Subcutaneous abdominal adipose tissue (tissue), 5 donors: ENCODE measurements around the gene TTLL11.
"Not testable (repeated sequence)": the region's sequence is repeated elsewhere in the genome, so short reads cannot be mapped to it uniquely, and the experiment has no call there.

Source experiments
- H3K27ac ChIP-seq: one replicate; pipeline ENCODE4 v1.7.0; 2013; ENCODE audit warnings: low read depth, mild to moderate bottlenecking, inconsistent platforms, low read length, moderate library complexity
- H3K27me3 ChIP-seq, 5 donors: one replicate each; pipeline ENCODE4 v1.7.0; 2013; ENCODE audit warnings: low read length in 5 of 5, inconsistent platforms in 1 of 5; ENCODE audit not compliant: control insufficient read depth in 5 of 5, insufficient read depth in 4 of 5
- H3K36me3 ChIP-seq, 5 donors: one replicate each; pipeline ENCODE4 v1.7.0; 2013; ENCODE audit warnings: low read length in 5 of 5; ENCODE audit not compliant: control insufficient read depth in 5 of 5, insufficient read depth in 5 of 5
- H3K4me1 ChIP-seq, 5 donors: one replicate each; pipeline ENCODE4 v1.7.0; 2013; ENCODE audit warnings: low read length in 5 of 5, mild to moderate bottlenecking in 3 of 5, moderate library complexity in 1 of 5; ENCODE audit not compliant: control insufficient read depth in 5 of 5, insufficient read depth in 5 of 5
- H3K4me3 ChIP-seq, 5 donors: one replicate each; pipeline ENCODE4 v1.7.0; 2013; ENCODE audit warnings: low read length in 5 of 5, low read depth in 1 of 5
- H3K9ac ChIP-seq, 5 donors: one replicate each; pipeline ENCODE4 v1.7.0; 2013; ENCODE audit warnings: low read length in 5 of 5, mild to moderate bottlenecking in 4 of 5, moderate library complexity in 3 of 5
- H3K9me3 ChIP-seq, 5 donors: one replicate each; pipeline ENCODE4 v1.7.0; 2013; ENCODE audit warnings: low read length in 5 of 5; ENCODE audit not compliant: control insufficient read depth in 5 of 5
- donor health status: healthy.
- donor health status: healthy.
- donor health status: healthy.
- donor health status: healthy.
- donor health status: healthy.

TTLL11 gene

DNA sequence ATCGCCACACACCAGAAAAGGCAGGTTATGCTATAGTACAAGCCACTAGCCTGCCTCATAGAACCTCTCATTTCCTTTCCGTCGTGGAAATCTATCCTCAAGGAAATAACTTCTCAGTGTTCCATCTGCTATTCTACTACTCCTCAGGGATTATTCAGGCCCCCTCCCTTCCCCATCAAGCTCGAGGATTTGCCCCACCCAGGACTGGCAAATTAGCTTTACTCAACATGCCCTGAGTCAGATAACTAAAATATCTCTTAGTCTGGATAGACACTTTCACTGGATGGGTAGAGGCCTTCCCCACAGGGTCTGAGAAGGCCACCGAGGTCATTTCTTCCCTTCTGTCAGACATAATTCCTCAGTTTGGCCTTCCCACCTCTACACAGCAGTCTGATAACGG is 298.8 kb downstream of the TTLL11 start:
- H3K4me3 ChIP-seq, H3K27me3 ChIP-seq, H3K9me3 ChIP-seq, H3K36me3 ChIP-seq, H3K4me1 ChIP-seq, H3K27ac ChIP-seq, H3K9ac ChIP-seq: not testable (repeated sequence)

DNA sequence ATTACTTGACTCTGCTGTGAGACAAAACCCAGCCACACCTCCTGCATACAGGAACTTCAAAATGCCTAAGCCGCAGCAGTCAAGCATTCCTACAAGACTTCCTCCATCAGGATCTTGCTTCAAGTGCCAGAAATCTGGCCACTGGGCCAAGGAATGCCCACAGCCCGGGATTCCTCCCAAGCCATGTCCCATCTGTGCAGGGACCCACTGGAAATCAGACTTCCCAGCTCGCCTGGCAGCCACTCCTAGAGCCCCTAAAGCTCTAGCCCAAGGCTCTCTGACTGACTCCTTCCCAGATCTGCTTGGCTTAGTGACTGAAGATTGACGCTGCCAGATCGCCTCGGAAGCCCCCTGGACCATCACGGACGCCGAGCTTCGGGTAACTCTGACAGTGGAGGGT is 300.6 kb downstream of the TTLL11 start:
- not testable (repeated sequence) for H3K4me1 ChIP-seq, H3K9me3 ChIP-seq

DNA sequence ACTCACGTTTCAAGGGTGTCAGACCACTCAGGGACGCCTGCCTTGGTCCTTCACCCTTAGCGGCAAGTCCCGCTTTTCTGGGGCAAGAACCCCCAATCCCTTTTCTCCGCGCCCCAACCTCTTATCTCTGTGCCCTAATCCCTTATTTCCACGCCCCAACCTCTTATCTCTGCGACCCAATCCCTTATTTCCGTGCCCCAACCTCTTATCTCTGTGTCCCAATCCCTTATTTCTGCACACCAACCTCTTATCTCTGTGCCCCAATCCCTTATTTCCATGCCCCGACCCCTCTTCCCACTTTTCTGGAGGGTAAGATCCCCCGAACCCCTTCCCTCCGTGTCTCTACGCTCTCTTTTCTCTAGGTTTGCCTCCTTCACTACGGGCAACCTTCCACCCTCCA is 302.3 kb downstream of the TTLL11 start:
- Histone ChIP-seq H3K27ac (no peak overlapping the region), H3K4me3 (no peak overlapping the region), H3K27me3 (no peaks in the 10 kb centered on the region), H3K9ac (no peak overlapping the region), H3K4me1 (no peaks in the 10 kb centered on the region), H3K36me3 (peaks cover 0 to 8% (median 3%) of the 10 kb centered on the region in 5 donors), H3K9me3 (no peaks in the 10 kb centered on the region)

More for the DNA sequence above, 300.6 kb downstream of the TTLL11 start:
- H3K36me3 ChIP-seq, H3K9ac ChIP-seq, H3K27ac ChIP-seq, H3K27me3 ChIP-seq, H3K4me3 ChIP-seq: not testable (repeated sequence)

DNA sequence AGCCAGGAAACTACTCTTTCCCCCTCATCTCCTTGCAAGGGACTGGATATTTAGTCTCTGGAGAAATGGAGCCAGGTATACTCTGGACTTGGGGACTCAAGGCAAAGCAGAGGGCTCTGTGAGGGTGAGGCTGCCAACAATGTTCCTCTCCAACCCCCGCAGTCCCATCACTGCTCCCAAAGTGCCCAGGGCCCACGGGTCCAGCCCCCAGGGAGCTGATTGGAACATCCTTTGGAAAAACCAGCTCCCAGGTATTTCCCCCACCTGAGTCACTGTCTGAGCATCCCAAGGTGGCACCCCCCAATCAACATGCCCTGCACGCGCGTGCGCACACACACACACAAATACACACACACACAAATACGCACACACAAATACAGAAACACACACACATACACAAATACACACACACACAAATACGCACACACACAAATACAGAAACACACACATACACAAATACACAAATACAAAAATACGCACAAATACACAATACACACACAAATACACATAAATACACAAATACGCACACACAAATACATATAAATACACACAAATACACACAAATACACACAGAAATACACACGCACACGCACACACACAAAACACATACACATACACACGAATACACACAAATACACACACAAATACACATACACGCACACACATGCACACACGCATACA is 304.3 kb downstream of the TTLL11 start:
- Histone ChIP-seq H3K4me1 (no peaks in the 10 kb centered on the region), H3K9me3 (no peaks in the 10 kb centered on the region), H3K27ac (no peak overlapping the region), H3K4me3 (no peak overlapping the region), H3K27me3 (no peaks in the 10 kb centered on the region), H3K36me3 (peaks cover 0 to 29% (median 18%) of the 10 kb centered on the region in 5 donors), H3K9ac (no peak overlapping the region)

DNA sequence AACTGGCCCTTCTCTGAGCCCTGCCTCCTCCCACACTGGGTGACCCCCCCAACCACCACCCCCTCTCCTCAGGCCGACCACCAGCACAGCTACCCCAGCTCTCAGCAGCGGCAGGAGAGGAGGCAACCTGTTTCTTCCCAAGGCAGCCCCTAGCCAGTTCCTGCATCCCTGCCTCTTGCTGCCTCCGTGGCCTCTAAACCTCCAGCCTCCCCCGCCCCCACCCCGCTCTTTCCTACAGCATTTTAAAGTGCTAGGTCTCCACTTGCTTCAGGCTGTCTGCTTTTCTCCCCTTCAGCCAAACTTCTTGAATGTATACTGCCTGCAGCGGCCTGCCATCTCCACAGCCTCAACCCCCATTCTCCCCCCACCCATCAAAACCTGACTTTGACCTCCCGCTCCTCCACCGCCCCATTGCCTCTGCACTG is 306.1 kb downstream of the TTLL11 start:
- Histone ChIP-seq H3K27ac (no peak overlapping the region), H3K9ac (no peak overlapping the region), H3K9me3 (no peaks in the 10 kb centered on the region), H3K36me3 (peaks cover 0 to 47% (median 36%) of the 10 kb centered on the region in 5 donors), H3K27me3 (no peaks in the 10 kb centered on the region), H3K4me3 (no peak overlapping the region), H3K4me1 (no peaks in the 10 kb centered on the region)

DNA sequence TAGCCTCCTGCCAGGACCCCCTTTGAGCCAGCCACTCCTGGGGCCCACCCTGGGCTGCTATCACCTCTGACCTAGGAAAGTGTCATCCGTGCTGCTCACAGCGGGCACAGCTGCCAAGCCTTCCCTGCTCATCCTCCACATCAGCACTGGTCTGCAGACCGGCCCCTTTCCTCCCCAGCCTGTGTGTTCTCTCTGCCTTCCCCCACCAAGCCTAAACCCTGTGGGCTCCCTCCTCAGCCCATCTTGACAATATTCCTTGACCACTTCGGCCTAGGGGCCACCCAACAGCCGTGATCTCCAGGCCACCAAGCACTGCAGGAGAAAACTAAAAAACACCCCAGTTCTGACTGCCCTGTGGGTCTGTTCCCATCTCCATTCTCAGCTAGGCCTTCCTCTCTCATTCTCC is 306.6 kb downstream of the TTLL11 start:
- Histone ChIP-seq H3K4me3 (no peak overlapping the region), H3K36me3 (peaks cover 0 to 51% (median 41%) of the 10 kb centered on the region in 5 donors), H3K27me3 (no peaks in the 10 kb centered on the region), H3K9me3 (no peaks in the 10 kb centered on the region), H3K9ac (no peak overlapping the region), H3K27ac (no peak overlapping the region), H3K4me1 (no peaks in the 10 kb centered on the region)

DNA sequence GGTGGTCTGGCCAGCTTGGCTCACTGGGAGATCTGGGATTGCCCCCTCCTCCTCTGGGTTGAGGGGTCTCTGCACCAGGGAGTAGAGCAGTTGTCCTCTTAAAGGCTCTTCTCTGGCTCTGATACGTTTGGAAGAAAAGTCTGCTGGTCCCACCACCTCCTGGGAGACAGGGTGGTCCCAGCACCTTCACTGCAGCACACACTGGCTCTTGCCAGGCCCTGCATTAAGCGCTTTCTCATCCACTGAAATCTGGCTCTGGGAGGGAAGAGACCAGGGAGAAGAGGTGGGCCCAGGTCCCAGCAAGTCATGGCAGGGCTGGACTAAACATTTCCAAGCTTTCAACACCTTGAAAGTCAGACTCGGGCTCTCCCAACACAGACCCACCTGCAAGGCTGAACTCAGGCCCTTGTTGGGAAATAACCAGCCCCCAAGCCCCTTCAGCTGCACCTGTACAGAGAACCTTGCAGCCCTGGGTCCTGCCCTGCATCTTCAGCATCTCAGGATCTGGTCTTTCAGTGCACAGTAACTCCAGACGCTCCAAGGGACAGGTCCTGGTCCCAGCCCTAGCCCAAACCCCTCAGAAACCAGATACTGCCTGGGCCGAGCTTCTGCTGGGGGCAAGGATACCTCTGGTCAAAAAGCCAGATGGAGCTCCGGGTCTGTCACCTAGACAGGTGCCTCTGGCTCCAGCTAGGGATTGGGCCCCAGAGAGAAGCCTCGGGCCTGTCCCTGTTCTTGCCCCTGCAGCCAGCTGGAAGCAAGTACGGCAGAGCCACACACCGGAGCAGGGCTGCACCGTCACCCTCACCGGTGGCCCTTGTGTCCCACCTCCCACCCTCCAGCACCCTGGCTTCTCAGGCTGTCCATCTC is 307.2 kb downstream of the TTLL11 start:
- Histone ChIP-seq H3K4me3 (no peak overlapping the region), H3K4me1 (no peaks in the 10 kb centered on the region), H3K9me3 (no peaks in the 10 kb centered on the region), H3K36me3 (peaks cover 0 to 58% (median 47%) of the 10 kb centered on the region in 5 donors), H3K27ac (no peak overlapping the region), H3K9ac (no peak overlapping the region), H3K27me3 (no peaks in the 10 kb centered on the region)

DNA sequence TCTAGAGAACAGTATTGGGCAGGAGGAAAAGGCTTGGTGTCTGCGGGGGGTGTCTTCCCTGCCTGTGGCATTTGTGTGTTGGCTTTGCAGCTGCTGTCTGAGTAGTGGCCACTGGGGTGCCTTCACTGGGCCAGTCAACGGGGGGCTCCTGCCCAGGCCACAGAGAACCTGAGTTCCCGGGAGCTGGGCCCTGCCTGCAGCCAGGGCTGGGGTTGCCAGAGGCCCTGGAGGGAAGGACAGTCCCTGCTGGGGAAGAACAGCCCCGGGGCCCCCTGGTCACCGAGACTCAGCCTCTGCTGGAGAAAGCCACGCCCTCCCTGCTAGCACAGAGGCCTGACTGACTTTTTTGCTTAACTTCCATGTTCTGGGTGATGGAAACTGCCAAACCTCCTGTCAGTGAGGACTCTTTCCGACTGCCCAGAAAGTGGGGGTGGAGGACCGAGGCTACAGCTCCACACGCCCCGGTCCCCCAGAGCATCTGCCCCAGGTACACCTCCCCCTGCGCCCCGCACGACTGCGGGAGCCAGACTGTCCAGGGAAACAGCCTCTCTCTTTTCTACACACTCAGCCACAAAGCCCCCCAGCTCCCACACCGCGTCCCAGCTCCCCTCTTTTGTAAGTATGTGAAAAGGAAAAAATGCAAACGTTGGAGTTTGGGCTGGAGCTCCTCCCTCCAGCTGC is 308.2 kb downstream of the TTLL11 start:
- Histone ChIP-seq H3K36me3 (peaks cover 0 to 65% (median 52%) of the 10 kb centered on the region in 5 donors), H3K4me3 (no peak overlapping the region), H3K4me1 (peaks cover 0 to 7% (median 0%) of the 10 kb centered on the region in 5 donors), H3K27ac (no peak overlapping the region), H3K9ac (no peak overlapping the region), H3K27me3 (no peaks in the 10 kb centered on the region), H3K9me3 (no peaks in the 10 kb centered on the region)

DNA sequence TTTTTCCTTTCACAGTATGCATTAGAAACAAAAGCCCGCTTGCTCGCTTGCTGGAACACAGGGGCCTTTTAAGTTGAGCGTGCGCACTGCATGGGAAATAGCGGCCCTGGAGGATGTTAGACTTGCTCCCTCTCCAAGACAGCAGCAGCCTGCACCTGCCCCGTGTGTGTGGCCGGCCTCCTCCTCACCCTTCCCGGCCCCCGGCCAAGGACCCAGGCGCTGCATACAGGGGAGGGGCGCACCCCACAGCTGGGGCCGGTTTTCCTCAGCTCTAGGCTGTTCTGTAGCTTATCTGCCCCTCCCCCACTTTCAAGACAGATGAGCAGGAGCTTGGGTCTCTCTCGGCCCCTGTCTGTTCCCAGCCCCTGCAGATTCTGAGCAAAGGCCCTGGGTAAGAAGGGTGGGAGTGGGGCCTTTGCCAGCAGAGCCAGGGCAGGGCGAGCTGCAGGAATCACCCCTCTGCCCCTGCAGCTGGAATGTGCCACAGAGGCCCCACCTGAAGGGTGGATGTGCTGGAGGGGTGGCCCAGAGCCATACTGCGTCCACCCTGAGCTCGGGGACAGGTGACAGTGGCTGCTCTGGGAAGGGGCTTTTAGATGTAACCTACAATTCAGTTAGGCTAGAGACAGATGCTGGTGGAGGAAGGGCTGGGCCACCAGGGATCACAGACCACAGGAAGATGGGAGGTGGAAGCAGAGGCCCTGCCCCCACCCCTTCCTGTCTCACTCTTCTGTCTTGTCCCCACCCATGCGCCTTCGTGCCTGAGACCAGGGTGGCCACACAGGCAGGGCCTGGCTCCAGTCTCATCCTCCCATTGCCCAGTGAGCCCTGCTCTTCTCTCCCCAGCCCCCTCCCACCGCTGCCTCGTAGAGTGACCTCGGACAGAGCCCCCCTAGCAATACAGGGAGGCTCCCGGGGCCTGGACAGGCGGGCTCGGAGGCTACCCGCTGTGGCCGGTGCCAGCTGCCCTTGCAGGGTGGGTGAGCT is 309.3 kb downstream of the TTLL11 start:
- peaks cover 0 to 65% (median 52%) of the 10 kb centered on the region in 5 donors for H3K36me3 ChIP-seq
- no peaks in the 10 kb centered on the region for H3K27me3 ChIP-seq
- H3K9me3 ChIP-seq, result no peaks in the 10 kb centered on the region
- no peak overlapping the region for H3K4me3 ChIP-seq
- H3K9ac ChIP-seq, result no peak overlapping the region
- H3K4me1 ChIP-seq, result peaks cover 0 to 9% (median 0%) of the 10 kb centered on the region in 5 donors
- no peak overlapping the region for H3K27ac ChIP-seq
